Nucleus accumbens (tissue), 56 donors: ENCODE data around the gene PDGFC.

ENCODE experiments used
- DNase-seq, 56 donors: peaks; one replicate each; lab custom pipeline; 2025; lab: John Stamatoyannopoulos, UW

Gene PDGFC

DNA sequence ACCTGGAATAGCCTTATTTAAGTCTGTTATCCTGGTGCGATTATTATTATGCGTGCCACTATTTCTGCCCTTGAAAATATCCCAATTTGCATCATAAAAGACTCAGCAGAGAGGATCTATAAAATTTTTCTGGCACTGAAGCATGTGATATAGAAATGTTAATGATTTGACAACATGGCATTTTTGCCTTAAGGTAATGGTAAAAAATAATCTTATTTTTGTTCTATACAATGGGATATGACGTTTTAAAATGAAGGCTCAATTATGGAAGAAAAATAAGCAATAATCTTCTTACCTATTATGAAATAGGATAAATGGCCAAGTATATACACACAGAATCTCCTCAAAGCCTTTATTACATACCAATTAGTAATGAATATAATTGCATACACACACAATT, 113.5 kb downstream of the PDGFC start:
- no peak for DNase-seq

GRCh38 chr4:156838761-156839160, 132.8 kb downstream of the PDGFC start:
- no peak for DNase-seq

- DNase-seq: no peak
Measured at GRCh38 chr4:156837625-156838345, 133.8 kb downstream of the PDGFC start.

GRCh38 chr4:156832886-156833285, 138.7 kb downstream of the PDGFC start:
- no peak for DNase-seq

DNA sequence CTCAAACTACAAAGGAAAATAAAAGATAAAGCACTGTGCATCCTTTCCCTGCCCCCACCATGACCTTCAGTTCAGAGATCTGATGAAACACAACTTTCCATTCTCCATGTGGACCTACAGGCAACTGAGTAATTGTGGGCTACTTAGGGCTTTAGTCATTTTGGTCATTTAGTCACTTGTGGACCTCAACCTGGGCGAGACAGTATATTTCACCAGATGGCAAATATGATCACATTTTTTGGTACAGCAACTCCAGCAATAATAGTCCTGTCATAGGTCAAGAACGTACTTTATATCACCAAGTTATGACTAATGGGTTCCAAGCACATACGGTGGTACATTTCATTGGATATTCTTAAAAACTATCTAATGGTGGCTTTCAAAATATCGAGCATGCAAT, 141.2 kb downstream of the PDGFC start:
- DNase-seq: no peak

GRCh38 chr4:156829201-156829873, 142.3 kb downstream of the PDGFC start:
- no peak for DNase-seq

- DNase-seq: no peak
Measured at GRCh38 chr4:156827519-156827918, 144.1 kb downstream of the PDGFC start.

DNA sequence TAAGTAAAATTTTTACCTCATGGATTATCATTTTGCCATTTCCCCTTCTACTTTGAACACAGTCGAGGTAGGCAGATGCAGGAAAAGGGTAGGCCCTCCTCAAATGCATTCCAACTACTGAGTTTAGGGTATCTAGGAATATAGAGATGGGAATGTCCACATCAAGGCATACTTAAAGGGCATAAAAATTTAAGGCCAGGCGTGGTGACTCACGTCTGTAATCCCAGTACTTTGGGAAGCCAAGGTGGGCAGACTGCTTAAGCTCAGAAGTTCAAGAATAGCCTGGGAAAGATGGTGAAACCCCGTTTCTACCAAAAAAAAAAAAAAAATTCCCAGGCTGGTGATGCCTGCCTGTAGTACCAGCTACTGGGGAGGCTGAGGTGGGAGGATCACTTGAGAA, 146.5 kb downstream of the PDGFC start:
- no peak for DNase-seq

GRCh38 chr4:156824451-156825060, 147.0 kb downstream of the PDGFC start:
- DNase-seq: no peak

DNA sequence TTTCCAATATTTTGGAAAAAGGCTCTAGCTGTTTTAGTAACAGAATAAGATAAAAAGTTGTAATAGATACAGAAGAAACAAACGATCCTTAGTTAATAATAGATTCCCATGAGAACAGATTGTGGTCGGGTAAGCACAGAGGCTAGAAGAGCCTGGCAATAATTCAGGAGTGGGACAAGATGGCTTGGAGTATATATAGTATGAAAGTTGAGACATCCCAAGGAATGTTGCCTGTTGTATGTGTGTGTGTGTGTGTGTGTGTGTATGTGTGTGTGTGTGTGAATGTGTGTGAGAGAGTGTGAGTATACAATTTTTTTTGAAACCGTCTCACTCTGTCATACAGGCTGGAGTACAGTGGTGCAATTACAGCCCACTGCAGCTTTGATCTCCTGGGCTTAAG, 150.7 kb downstream of the PDGFC start:
- no peak for DNase-seq

DNA sequence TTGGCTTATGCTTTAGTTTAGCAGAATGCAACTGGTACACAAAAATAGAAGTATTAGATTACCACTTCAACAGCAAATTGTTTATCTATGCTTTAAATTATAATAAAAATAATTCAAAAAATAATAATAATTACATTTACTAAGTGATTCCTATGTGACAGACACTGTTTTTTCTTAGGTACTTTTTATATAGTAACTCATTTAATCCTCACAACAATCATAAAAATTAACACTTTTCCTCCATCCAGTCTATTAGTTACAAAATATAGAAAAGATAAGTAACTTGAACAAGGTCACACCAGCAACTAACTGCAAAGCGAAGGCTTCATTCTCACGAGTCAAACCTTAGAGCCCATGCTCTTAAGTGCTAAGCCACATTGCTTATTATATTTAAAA, 155.2 kb downstream of the PDGFC start:
- no peak for DNase-seq

GRCh38 chr4:156815717-156816359, 155.8 kb downstream of the PDGFC start:
- DNase-seq: no peak

DNA sequence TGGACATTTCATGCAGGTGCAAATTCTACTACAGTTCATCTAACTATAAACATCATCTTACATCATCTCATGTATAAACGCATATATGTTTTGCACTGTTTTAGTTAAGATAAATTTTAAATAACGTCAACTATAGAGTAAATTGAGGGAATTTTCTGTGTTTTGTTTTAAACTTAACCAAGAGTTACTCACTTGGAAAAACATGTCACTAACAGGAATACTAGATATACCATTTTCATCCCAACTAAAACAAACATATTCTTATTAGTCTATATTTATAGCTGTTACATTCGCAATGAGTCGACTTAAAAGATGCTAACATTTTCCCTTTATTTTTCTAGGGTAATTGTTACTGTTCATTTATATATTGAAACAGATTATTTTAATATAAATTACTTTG, 159.6 kb downstream of the PDGFC start:
- DNase-seq: no peak

DNA sequence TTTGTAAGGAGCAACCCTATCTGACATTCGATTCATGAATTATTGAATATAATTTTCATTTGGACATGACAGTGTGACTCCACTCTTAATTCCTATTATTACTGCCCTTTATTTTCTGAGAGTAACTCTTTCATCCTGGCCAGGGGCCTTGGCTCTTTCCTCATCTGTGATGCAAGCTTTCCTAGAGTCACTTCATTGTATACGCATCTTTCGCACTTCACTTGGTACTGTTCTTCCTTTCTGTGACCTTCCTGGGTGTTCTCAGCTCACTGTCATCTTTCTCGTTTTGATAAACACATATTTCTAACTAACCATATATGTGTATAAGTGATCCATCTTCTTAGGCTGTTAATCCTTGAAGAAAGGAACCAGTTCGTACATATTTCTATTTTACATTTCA, 160.3 kb downstream of the PDGFC start:
- no peak for DNase-seq

GRCh38 chr4:156805696-156806095, 165.9 kb downstream of the PDGFC start:
- DNase-seq: no peak

DNA sequence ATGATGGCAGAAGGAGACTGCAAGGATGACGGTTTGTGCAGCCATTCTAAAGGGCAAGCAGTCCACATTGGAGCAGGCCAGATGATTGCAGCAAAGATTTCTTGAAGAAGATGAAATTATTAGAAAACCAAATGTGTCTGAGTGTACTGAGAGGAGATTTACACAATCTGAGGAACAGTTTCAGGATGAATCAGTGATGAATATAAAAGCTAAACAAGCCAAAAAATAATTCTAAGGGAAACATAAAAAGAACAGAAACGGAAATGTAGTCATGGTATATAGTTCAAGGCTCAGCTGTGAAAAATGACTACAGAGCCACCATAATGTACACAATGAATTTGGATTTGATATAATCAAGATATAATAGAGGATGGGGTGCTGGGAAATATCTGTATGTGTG, 168.5 kb downstream of the PDGFC start:
- DNase-seq: no peak

- no peak for DNase-seq
Measured at GRCh38 chr4:156800463-156800862, 171.1 kb downstream of the PDGFC start.

- peak in 3 of 56 donors; percentile 1 to 15 (median 11) for DNase-seq
Measured at GRCh38 chr4:156799121-156799589, 172.4 kb downstream of the PDGFC start.

DNA sequence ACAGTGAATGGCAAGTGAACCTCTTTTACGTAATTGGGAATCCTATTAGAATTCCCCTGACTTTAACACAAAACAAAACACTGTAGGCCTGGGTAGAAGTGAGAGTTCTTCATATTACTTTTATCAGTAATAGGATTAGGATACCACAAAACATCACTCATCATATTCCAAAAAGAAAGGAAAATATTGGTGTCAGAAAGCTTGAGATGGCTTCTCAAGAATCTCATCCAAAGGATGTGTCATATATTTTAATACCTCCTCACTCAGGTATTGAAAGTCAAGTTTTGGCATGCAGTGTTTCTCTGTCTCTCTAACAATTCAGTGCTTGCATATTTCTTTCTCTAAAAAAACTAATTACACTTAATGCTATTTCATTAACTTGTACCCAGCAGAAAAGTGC, 173.2 kb downstream of the PDGFC start:
- DNase-seq: no peak

GRCh38 chr4:156797206-156797605, 174.4 kb downstream of the PDGFC start:
- DNase-seq: no peak

- no peak for DNase-seq
Measured at GRCh38 chr4:156795727-156796126, 175.9 kb downstream of the PDGFC start.
